Left lung (tissue), 10 donors: ENCODE data around the gene AKAP3. TPM values are rescaled to one million over a fixed set of nuclear protein-coding genes. Genes with fewer than 3 reads are reported as not detected.

Source experiments
- ATAC-seq: fragments of 200-7000 bp; cut with Tn5 transposase; one replicate; pipeline ENCODE4 v1.9.1; 2020; ENCODE audit warnings: moderate library complexity
- DNase-seq, 4 donors: peaks; one replicate each; pipeline ENCODE4 v3.0.0-alpha.2; 2013 to 2020
- H3K27ac ChIP-seq, 2 donors: fragments of 200-600 bp; sonication (generic) in 1 of 2; one replicate each; pipeline versions ENCODE4 v1.5.0 to v1.8.0; 2020 to 2021
- H3K27me3 ChIP-seq, 2 donors: fragments of 200-600 bp; sonication (generic) in 1 of 2; one replicate each; pipeline versions ENCODE4 v1.5.0 to v1.8.0; 2020 to 2021
- H3K36me3 ChIP-seq, 2 donors: fragments of 200-600 bp; sonication (generic) in 1 of 2; one replicate each; pipeline versions ENCODE4 v1.5.0 to v1.8.0; 2020 to 2021
- H3K4me1 ChIP-seq, 2 donors: fragments of 200-600 bp; one replicate each; pipeline ENCODE4 v1.8.0; 2021
- H3K4me3 ChIP-seq, 2 donors: fragments of 200-600 bp; sonication (generic) in 1 of 2; one replicate each; pipeline versions ENCODE4 v1.5.0 to v1.8.0; 2020 to 2021; ENCODE audit warnings: mild to moderate bottlenecking in 1 of 2
- H3K9me3 ChIP-seq, 2 donors: fragments of 200-600 bp; sonication (generic) in 1 of 2; one replicate each; pipeline versions ENCODE4 v1.5.0 to v1.8.0; 2020 to 2021
- CTCF ChIP-seq, 2 donors: fragments of 200-600 bp; sonication (generic) in 1 of 2; IDR thresholded peaks; one replicate each; pipeline versions ENCODE4 v1.5.0 to v1.8.0; 2021; ENCODE audit warnings: antibody characterized with exemption in 2 of 2
- intact Hi-C, 2 donors: fragments of 100-400 bp; cut with DNase I; formaldehyde crosslinking; loops; one replicate each; pipeline versions ENCODE4 v1.11.2 to v1.14.2; 2022
- polyA plus RNA-seq, 6 donors: library from polyadenylated mRNA; unstranded; fragments of 120-200 nt; gene quantifications; one replicate each; pipeline ENCODE4 v1.2.1, GENCODE V29; 2013; ENCODE audit not compliant: insufficient read length in 6 of 6
- total RNA-seq, 2 donors: library from RNA; stranded (reverse); fragmentation: NEBNext Ultra II Directional; extraction: Animal tissue kit (Norgen Biotek cat#: 25700); gene quantifications; one replicate each; pipeline ENCODE4 v1.2.1, GENCODE V29; 2021
- donor health status: DM: no; HTN: yes; CAD: no.
- donor health status: DM: no; HTN: no; CAD: no.

The AKAP3 gene
- total and polyA plus RNA-seq, 8 donors, result 1.0 to 4.5 (median 2.0) TPM

- TF ChIP-seq CTCF (IDR thresholded peaks at IDR 0.05), result no peak
- Histone ChIP-seq H3K27me3 (no peaks in the 10 kb centered on the region), H3K36me3 (peaks cover 0 to 40% of the 10 kb centered on the region in 2 donors), H3K27ac (no peak overlapping the region), H3K4me1 (peaks cover 11 to 13% of the 10 kb centered on the region in 2 donors), H3K4me3 (no peak overlapping the region), H3K9me3 (no peaks in the 10 kb centered on the region)
- no peak for ATAC-seq
- DNase-seq, result no peak
- intact Hi-C loops, result no loop called here
Measured at GRCh38 chr12:4609071-4609470, 39.8 kb downstream of the AKAP3 start.

GRCh38 chr12:4607056-4607455 is 41.8 kb downstream of the AKAP3 start:
- intact Hi-C loops, result no loop called here
- ATAC-seq, result no peak

GRCh38 chr12:4604684-4605193 is 44.1 kb downstream of the AKAP3 start:
- peak; percentile 77 to 92 (median 86) for DNase-seq
- peak; percentile 96 to 100 for TF ChIP-seq CTCF (IDR thresholded peaks at IDR 0.05)
- H3K4me3 ChIP-seq, result peak overlapping the region; percentile 62 to 85
- ATAC-seq, result peak; percentile 100
- no peaks in the 10 kb centered on the region for H3K36me3 ChIP-seq
- peaks cover 11 to 13% of the 10 kb centered on the region in 2 donors for H3K4me1 ChIP-seq
- intact Hi-C loops, result no loop called here
- H3K27me3 ChIP-seq, result no peaks in the 10 kb centered on the region
- peak overlapping the region in 1 of 2 donors; percentile 50 for H3K27ac ChIP-seq
- H3K9me3 ChIP-seq, result no peaks in the 10 kb centered on the region

More at GRCh38 chr12:4607056-4607455, 41.8 kb downstream of the AKAP3 start:
- no peak for DNase-seq
- Histone ChIP-seq H3K27ac (no peak overlapping the region), H3K4me3 (no peak overlapping the region), H3K36me3 (peaks cover 0 to 21% of the 10 kb centered on the region in 2 donors), H3K4me1 (peaks cover 11 to 13% of the 10 kb centered on the region in 2 donors), H3K9me3 (no peaks in the 10 kb centered on the region), H3K27me3 (no peaks in the 10 kb centered on the region)
- TF ChIP-seq CTCF (IDR thresholded peaks at IDR 0.05), result no peak

- TF ChIP-seq CTCF (IDR thresholded peaks at IDR 0.05), result no peak
- Histone ChIP-seq H3K4me3 (no peak overlapping the region), H3K4me1 (peaks cover 11 to 13% of the 10 kb centered on the region in 2 donors), H3K36me3 (no peaks in the 10 kb centered on the region), H3K9me3 (no peaks in the 10 kb centered on the region), H3K27ac (no peak overlapping the region), H3K27me3 (no peaks in the 10 kb centered on the region)
- intact Hi-C loops, result no loop called here
- DNase-seq (no peak), ATAC-seq (no peak)
Measured at GRCh38 chr12:4603946-4604345, 44.9 kb downstream of the AKAP3 start.

GRCh38 chr12:4603421-4603820 is 45.4 kb downstream of the AKAP3 start:
- no peaks in the 10 kb centered on the region for H3K9me3 ChIP-seq
- H3K4me1 ChIP-seq, result peaks cover 11 to 13% of the 10 kb centered on the region in 2 donors
- ATAC-seq (no peak), DNase-seq (no peak)
- H3K36me3 ChIP-seq, result no peaks in the 10 kb centered on the region
- no peak overlapping the region for H3K4me3 ChIP-seq
- intact Hi-C loops, result no loop called here
- no peak for TF ChIP-seq CTCF (IDR thresholded peaks at IDR 0.05)
- H3K27ac ChIP-seq, result no peak overlapping the region
- no peaks in the 10 kb centered on the region for H3K27me3 ChIP-seq
